HepG2 (cell line): ENCODE results near the gene CHD2. TPM values are rescaled to one million over a fixed set of nuclear protein-coding genes. Genes with fewer than 3 reads are reported as not detected.

Experiments
- ATF7 ChIP-seq, 2 experiments: fragments of 450-650 bp in 1 of 2; sonication (generic) in 1 of 2; formaldehyde crosslinking in 1 of 2; IDR thresholded peaks; 2 replicates each; pipeline versions ENCODE4 v1.4.0 to v1.6.1; 2016 to 2020; ENCODE audit warnings: antibody characterized with exemption in 1 of 2, mild to moderate bottlenecking in 1 of 2, missing genetic modification reagents in 1 of 2
- MEIS1 ChIP-seq: sonication (generic); formaldehyde crosslinking; IDR thresholded peaks from 2 replicates; pipeline ENCODE4 v1.9.0; 2021; ENCODE audit warnings: mild to moderate bottlenecking, missing genetic modification reagents, moderate library complexity, borderline replicate concordance
- PHB2 ChIP-seq: fragments of 450-650 bp; IDR thresholded peaks from 2 replicates; pipeline ENCODE4 v1.6.1; 2018; ENCODE audit not compliant: partially characterized antibody
- POLR2AphosphoS5 ChIP-seq: IDR thresholded peaks from 2 replicates; pipeline ENCODE4 v1.6.1; 2012; ENCODE audit warnings: low read depth, low read length
- RARA ChIP-seq: IDR thresholded peaks from 2 replicates; pipeline ENCODE4 v1.6.1; 2016; ENCODE audit warnings: missing genetic modification reagents, missing compliant biosample characterization
- ZBTB7B ChIP-seq: sonication (generic); formaldehyde crosslinking; IDR thresholded peaks from 2 replicates; pipeline ENCODE4 v1.4.0; 2020; ENCODE audit warnings: missing genetic modification reagents
- ZFP90 ChIP-seq: sonication (generic); formaldehyde crosslinking; IDR thresholded peaks from 2 replicates; pipeline ENCODE4 v1.8.0; 2022; ENCODE audit warnings: missing genetic modification reagents, mild to moderate bottlenecking, inconsistent platforms, borderline replicate concordance
- ZNF263 ChIP-seq: sonication (generic); formaldehyde crosslinking; IDR thresholded peaks from 2 replicates; pipeline ENCODE4 v1.4.0; 2020; ENCODE audit warnings: missing genetic modification reagents
- ZNF264 ChIP-seq: sonication (generic); formaldehyde crosslinking; IDR thresholded peaks from 2 replicates; pipeline ENCODE4 v1.4.0; 2020; ENCODE audit warnings: missing genetic modification reagents
- ZNF350 ChIP-seq: sonication (generic); formaldehyde crosslinking; IDR thresholded peaks from 2 replicates; pipeline ENCODE4 v1.4.0; 2020; ENCODE audit warnings: mild to moderate bottlenecking, low read depth, missing genetic modification reagents, borderline replicate concordance
- ZSCAN30 ChIP-seq: sonication (generic); formaldehyde crosslinking; IDR thresholded peaks from 2 replicates; pipeline ENCODE4 v1.5.0; 2020; ENCODE audit warnings: mild to moderate bottlenecking, missing genetic modification reagents
- ZZZ3 ChIP-seq: sonication (generic); formaldehyde crosslinking; IDR thresholded peaks from 2 replicates; pipeline ENCODE4 v1.4.0; 2020; ENCODE audit warnings: missing genetic modification reagents, mild to moderate bottlenecking, borderline replicate concordance
- polyA plus RNA-seq, 8 experiments: library from polyadenylated mRNA; depleted of rRNA in 3 of 8; stranded (reverse) in 7 of 8; unstranded in 1 of 8; fragments of >200 nt; fragmentation: Illumina TruSeq in 4 of 8; extraction: Trizol in 4 of 8; gene quantifications; 2 replicates each; pipeline versions ENCODE4 v1.2.1 to v1.2.3, GENCODE V29; 2011 to 2016; ENCODE audit warnings: low read depth in 4 of 8, missing spikeins in 1 of 8, mixed read lengths in 1 of 8; ENCODE audit not compliant: insufficient read depth in 1 of 8
- total RNA-seq, 5 experiments: library from RNA; depleted of rRNA; stranded (reverse); fragments of >200 nt; fragmentation: Illumina TruSeq; extraction: Trizol; gene quantifications; 2 replicates each; pipeline ENCODE4 v1.2.3, GENCODE V29; 2016; ENCODE audit warnings: low read depth in 1 of 5
- TF ChIP-seq, protein P1 (sequence below): sonication (generic); formaldehyde crosslinking; IDR thresholded peaks from 2 replicates; pipeline ENCODE4 v1.5.0; 2020; ENCODE audit warnings: missing genetic modification reagents
- TF ChIP-seq, protein P2 (sequence below): IDR thresholded peaks from 2 replicates; pipeline ENCODE4 v1.6.1; 2016; ENCODE audit warnings: low read depth, missing genetic modification reagents, missing compliant biosample characterization
- TF ChIP-seq, protein P3 (sequence below): sonication (generic); formaldehyde crosslinking; IDR thresholded peaks from 2 replicates; pipeline ENCODE4 v1.4.0; 2020; ENCODE audit warnings: mild to moderate bottlenecking, missing genetic modification reagents
- TF ChIP-seq, protein P4 (sequence below): sonication (generic); formaldehyde crosslinking; conservative IDR thresholded peaks from 2 replicates; pipeline ENCODE4 v1.8.1; 2023; ENCODE audit warnings: missing genetic modification reagents
- TF ChIP-seq, protein P5 (sequence below): sonication (generic); formaldehyde crosslinking; IDR thresholded peaks from 2 replicates; pipeline ENCODE4 v1.9.0; 2022; ENCODE audit warnings: missing genetic modification reagents, mild to moderate bottlenecking, borderline replicate concordance

CHD2 gene
- total and polyA plus RNA-seq, 2 of the 13 experiments (the other 11 are each of a cell fraction or from before 2014, with no cell fraction given) = 54.0 to 54.1 TPM

DNA sequence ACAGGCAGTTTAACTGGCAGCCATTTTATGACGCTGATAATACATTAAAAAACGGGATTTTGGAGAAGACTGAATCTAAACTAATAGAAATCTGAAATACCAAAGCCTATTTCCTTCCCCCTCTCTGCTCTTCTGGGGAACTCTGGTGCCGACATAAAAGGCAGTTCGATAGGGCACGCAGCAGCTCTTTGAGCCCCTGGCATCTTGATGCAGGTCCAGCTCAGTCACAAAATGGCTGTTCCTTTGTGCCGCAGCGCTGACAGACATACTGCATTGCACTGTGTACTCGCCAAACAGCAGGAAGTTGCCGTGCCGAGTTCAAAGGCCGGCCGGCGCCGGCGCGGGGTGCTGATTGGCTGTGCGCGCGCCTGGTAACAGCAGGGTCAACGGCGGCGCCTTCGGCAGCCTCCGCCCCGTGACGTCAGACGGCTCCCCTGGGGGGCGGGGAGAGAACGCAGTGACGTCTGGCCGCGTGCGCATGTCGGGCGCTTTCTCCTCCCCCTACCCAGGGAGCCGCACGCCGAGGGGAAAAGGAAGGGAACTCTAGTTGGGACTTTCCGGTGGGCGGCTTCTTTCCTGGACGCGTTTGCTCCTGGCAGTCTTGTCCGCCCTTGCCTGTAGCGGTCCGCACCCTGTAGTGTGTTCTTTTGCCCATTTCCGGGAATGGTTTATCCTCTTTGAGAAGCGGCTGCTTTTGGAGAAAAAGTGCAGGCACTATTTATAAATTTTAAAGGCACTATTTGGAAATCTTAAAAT is 4.0 kb downstream of the CHD2 start (continued):
- TF ChIP-seq, protein P1, sequence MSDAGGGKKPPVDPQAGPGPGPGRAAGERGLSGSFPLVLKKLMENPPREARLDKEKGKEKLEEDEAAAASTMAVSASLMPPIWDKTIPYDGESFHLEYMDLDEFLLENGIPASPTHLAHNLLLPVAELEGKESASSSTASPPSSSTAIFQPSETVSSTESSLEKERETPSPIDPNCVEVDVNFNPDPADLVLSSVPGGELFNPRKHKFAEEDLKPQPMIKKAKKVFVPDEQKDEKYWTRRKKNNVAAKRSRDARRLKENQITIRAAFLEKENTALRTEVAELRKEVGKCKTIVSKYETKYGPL (CRISPR knock-in tag) = peak; percentile 20; the same call in 1 of the 2 replicates
- TF ChIP-seq, protein P2, sequence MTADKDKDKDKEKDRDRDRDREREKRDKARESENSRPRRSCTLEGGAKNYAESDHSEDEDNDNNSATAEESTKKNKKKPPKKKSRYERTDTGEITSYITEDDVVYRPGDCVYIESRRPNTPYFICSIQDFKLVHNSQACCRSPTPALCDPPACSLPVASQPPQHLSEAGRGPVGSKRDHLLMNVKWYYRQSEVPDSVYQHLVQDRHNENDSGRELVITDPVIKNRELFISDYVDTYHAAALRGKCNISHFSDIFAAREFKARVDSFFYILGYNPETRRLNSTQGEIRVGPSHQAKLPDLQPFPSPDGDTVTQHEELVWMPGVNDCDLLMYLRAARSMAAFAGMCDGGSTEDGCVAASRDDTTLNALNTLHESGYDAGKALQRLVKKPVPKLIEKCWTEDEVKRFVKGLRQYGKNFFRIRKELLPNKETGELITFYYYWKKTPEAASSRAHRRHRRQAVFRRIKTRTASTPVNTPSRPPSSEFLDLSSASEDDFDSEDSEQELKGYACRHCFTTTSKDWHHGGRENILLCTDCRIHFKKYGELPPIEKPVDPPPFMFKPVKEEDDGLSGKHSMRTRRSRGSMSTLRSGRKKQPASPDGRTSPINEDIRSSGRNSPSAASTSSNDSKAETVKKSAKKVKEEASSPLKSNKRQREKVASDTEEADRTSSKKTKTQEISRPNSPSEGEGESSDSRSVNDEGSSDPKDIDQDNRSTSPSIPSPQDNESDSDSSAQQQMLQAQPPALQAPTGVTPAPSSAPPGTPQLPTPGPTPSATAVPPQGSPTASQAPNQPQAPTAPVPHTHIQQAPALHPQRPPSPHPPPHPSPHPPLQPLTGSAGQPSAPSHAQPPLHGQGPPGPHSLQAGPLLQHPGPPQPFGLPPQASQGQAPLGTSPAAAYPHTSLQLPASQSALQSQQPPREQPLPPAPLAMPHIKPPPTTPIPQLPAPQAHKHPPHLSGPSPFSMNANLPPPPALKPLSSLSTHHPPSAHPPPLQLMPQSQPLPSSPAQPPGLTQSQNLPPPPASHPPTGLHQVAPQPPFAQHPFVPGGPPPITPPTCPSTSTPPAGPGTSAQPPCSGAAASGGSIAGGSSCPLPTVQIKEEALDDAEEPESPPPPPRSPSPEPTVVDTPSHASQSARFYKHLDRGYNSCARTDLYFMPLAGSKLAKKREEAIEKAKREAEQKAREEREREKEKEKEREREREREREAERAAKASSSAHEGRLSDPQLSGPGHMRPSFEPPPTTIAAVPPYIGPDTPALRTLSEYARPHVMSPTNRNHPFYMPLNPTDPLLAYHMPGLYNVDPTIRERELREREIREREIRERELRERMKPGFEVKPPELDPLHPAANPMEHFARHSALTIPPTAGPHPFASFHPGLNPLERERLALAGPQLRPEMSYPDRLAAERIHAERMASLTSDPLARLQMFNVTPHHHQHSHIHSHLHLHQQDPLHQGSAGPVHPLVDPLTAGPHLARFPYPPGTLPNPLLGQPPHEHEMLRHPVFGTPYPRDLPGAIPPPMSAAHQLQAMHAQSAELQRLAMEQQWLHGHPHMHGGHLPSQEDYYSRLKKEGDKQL (CRISPR knock-in tag) = peak; percentile 44; the same call in 1 of the 2 replicates
- TF ChIP-seq, protein P3, sequence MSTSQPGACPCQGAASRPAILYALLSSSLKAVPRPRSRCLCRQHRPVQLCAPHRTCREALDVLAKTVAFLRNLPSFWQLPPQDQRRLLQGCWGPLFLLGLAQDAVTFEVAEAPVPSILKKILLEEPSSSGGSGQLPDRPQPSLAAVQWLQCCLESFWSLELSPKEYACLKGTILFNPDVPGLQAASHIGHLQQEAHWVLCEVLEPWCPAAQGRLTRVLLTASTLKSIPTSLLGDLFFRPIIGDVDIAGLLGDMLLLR (CRISPR knock-in tag) = no peak
- TF ChIP-seq ZFP90 (CRISPR knock-in tag) (peak; percentile 92), POLR2AphosphoS5 (peak; percentile 97), ZBTB7B (CRISPR knock-in tag) (peak; percentile 56; the same call in 1 of the 2 replicates), ZNF263 (CRISPR knock-in tag) (peak; percentile 45; the same call in 1 of the 2 replicates), ATF7 (IDR thresholded peaks at IDR 0.05) (peak; percentile 68; the same call in 1 of the 2 replicates), ATF7 (CRISPR knock-in tag; IDR thresholded peaks at IDR 0.05) (peak; percentile 71; the same call in 1 of the 2 replicates), ZNF350 (CRISPR knock-in tag) (peak; percentile 96; the same call in 1 of the 2 replicates), RARA (CRISPR knock-in tag) (peak; percentile 81), ZZZ3 (CRISPR knock-in tag) (no peak), PHB2 (no peak), ZSCAN30 (CRISPR knock-in tag) (peak; percentile 79; the same call in 1 of the 2 replicates), ZNF264 (peak; percentile 53; the same call in 1 of the 2 replicates), MEIS1 (CRISPR knock-in tag) (peak; percentile 96)
- TF ChIP-seq, protein P4, sequence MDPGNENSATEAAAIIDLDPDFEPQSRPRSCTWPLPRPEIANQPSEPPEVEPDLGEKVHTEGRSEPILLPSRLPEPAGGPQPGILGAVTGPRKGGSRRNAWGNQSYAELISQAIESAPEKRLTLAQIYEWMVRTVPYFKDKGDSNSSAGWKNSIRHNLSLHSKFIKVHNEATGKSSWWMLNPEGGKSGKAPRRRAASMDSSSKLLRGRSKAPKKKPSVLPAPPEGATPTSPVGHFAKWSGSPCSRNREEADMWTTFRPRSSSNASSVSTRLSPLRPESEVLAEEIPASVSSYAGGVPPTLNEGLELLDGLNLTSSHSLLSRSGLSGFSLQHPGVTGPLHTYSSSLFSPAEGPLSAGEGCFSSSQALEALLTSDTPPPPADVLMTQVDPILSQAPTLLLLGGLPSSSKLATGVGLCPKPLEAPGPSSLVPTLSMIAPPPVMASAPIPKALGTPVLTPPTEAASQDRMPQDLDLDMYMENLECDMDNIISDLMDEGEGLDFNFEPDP (CRISPR knock-in tag) = no peak
- TF ChIP-seq, protein P5, sequence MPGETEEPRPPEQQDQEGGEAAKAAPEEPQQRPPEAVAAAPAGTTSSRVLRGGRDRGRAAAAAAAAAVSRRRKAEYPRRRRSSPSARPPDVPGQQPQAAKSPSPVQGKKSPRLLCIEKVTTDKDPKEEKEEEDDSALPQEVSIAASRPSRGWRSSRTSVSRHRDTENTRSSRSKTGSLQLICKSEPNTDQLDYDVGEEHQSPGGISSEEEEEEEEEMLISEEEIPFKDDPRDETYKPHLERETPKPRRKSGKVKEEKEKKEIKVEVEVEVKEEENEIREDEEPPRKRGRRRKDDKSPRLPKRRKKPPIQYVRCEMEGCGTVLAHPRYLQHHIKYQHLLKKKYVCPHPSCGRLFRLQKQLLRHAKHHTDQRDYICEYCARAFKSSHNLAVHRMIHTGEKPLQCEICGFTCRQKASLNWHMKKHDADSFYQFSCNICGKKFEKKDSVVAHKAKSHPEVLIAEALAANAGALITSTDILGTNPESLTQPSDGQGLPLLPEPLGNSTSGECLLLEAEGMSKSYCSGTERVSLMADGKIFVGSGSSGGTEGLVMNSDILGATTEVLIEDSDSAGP (CRISPR knock-in tag) = peak; percentile 97
